B cell (primary cell): ENCODE measurements around the gene CNOT1. TPM values are rescaled to one million over a fixed set of nuclear protein-coding genes. Genes with fewer than 3 reads are reported as not detected.

Source experiments
- ATAC-seq: fragments of 200-7000 bp; cut with Tn5 transposase; one replicate; pipeline ENCODE4 v1.10.0; 2021; ENCODE audit warnings: low read depth, mild to moderate bottlenecking, moderate number of reproducible peaks, moderate library complexity
- CTCF ChIA-PET: fragments of 350-600 bp; sonication (Branson Sonifier 250); formaldehyde crosslinking; loops from one replicate; lab custom pipeline; 2021; ENCODE audit warnings: antibody characterized with exemption, inconsistent platforms; lab: Charles Lee
- POLR2A ChIA-PET: fragments of 350-600 bp; sonication (Branson Sonifier 250); formaldehyde crosslinking; loops from one replicate; lab custom pipeline; 2021; ENCODE audit warnings: antibody characterized with exemption; lab: Charles Lee
- DNase-seq: peaks from one replicate; pipeline ENCODE4 v3.0.0; 2013
- H2AFZ ChIP-seq: 2 replicates; pipeline ENCODE4 v1.6.1; 2012; ENCODE audit warnings: mild to moderate bottlenecking, low read depth, low read length; ENCODE audit not compliant: insufficient read depth, poor library complexity, severe bottlenecking
- H3K27ac ChIP-seq, 2 donors: 1 replicate in 1 of 2; 2 replicates in 1 of 2; pipeline ENCODE4 v1.5.1; 2012 to 2013; ENCODE audit warnings: low read length in 2 of 2, mild to moderate bottlenecking in 2 of 2, moderate library complexity in 1 of 2
- H3K27me3 ChIP-seq, 4 experiments: fragments of 200-600 bp in 1 of 4; sonication (generic) in 1 of 4; replicated peaks in 1 of 4; 1 replicate in 2 of 4; 2 replicates in 2 of 4; pipeline versions ENCODE4 v1.6.1 to v1.7.0; 2013 to 2016; ENCODE audit warnings: low read length in 3 of 4, mild to moderate bottlenecking in 2 of 4, mixed read lengths in 1 of 4, moderate library complexity in 1 of 4; ENCODE audit not compliant: insufficient read depth in 4 of 4, control insufficient read depth in 3 of 4; ENCODE audit errors: control extremely low read depth in 1 of 4
- H3K36me3 ChIP-seq, 2 experiments: replicated peaks in 1 of 2; 1 replicate in 1 of 2; 2 replicates in 1 of 2; pipeline versions ENCODE4 v1.6.1 to v1.7.1; 2013; ENCODE audit warnings: low read length in 1 of 2; ENCODE audit not compliant: insufficient read depth in 2 of 2, control insufficient read depth in 1 of 2; ENCODE audit errors: control extremely low read depth in 1 of 2, extremely low read depth in 1 of 2
- H3K4me1 ChIP-seq, 2 donors: fragments of 200-600 bp in 1 of 2; sonication (generic) in 1 of 2; 1 replicate in 1 of 2; 2 replicates in 1 of 2; pipeline versions ENCODE4 v1.5.1 to v1.6.1; 2013 to 2017; ENCODE audit warnings: low read length in 2 of 2; ENCODE audit not compliant: control insufficient read depth in 2 of 2, insufficient read depth in 2 of 2
- H3K4me2 ChIP-seq: replicated peaks from 2 replicates; pipeline ENCODE3; 2012; ENCODE audit warnings: mild to moderate bottlenecking, low read depth, low read length; ENCODE audit not compliant: poor library complexity, severe bottlenecking
- H3K4me3 ChIP-seq, 5 experiments: fragments of 200-600 bp in 1 of 5; sonication (generic) in 1 of 5; 1 replicate in 3 of 5; 2 replicates in 2 of 5; pipeline versions ENCODE4 v1.5.1 to v1.7.0; 2011 to 2016; ENCODE audit warnings: low read length in 4 of 5, mild to moderate bottlenecking in 4 of 5, low read depth in 2 of 5, control low read depth in 1 of 5, moderate library complexity in 1 of 5; ENCODE audit not compliant: insufficient read depth in 1 of 5; ENCODE audit errors: control extremely low read depth in 1 of 5, extremely low read depth in 1 of 5
- H3K79me2 ChIP-seq: fragments of 200-600 bp; sonication (generic); one replicate; pipeline ENCODE4 v1.6.0; 2016; ENCODE audit warnings: low read length; ENCODE audit not compliant: control insufficient read depth, insufficient read depth
- H3K9ac ChIP-seq: fragments of 200-600 bp; sonication (generic); 2 replicates; pipeline ENCODE4 v1.6.1; 2017; ENCODE audit warnings: mild to moderate bottlenecking, low read length, moderate library complexity
- H3K9me3 ChIP-seq, 3 donors: one replicate each; pipeline versions ENCODE4 v1.6.1 to v1.7.1; 2013; ENCODE audit warnings: low read length in 2 of 3; ENCODE audit not compliant: control insufficient read depth in 2 of 3, insufficient read depth in 1 of 3; ENCODE audit errors: control extremely low read depth in 1 of 3
- H4K20me1 ChIP-seq: 2 replicates; pipeline ENCODE4 v1.6.0; 2012; ENCODE audit warnings: mild to moderate bottlenecking, low read length; ENCODE audit not compliant: insufficient read depth, control insufficient read depth, poor library complexity, severe bottlenecking
- H3K27ac Mint-ChIP-seq: one replicate; pipeline ENCODE4 v1.8.0; 2021; ENCODE audit warnings: mixed read lengths
- H3K27me3 Mint-ChIP-seq: one replicate; pipeline ENCODE4 v1.8.0; 2021; ENCODE audit warnings: mixed read lengths
- H3K4me1 Mint-ChIP-seq: one replicate; pipeline ENCODE4 v1.8.0; 2021; ENCODE audit warnings: mixed read lengths
- H3K4me3 Mint-ChIP-seq: one replicate; pipeline ENCODE4 v1.8.0; 2021; ENCODE audit warnings: mixed read lengths
- H3K9me3 Mint-ChIP-seq: one replicate; pipeline ENCODE4 v1.8.0; 2022; ENCODE audit warnings: mixed read lengths; ENCODE audit not compliant: insufficient read depth
- EZH2 ChIP-seq: IDR thresholded peaks from 2 replicates; pipeline ENCODE4 v1.6.1; 2012; ENCODE audit warnings: borderline replicate concordance, low read depth, mild to moderate bottlenecking, moderate library complexity, low read length; ENCODE audit not compliant: insufficient read depth, poor library complexity, severe bottlenecking
- WGBS: methylation state at CpG from one replicate; pipeline ENCODE4 v1.1.5; 2013; ENCODE audit warnings: missing lambda C conversion rate; ENCODE audit not compliant: insufficient coverage; 5-methylcytosine and 5-hydroxymethylcytosine counted together
- intact Hi-C: fragments of 100-400 bp; cut with micrococcal nuclease; formaldehyde crosslinking; loops from one replicate; pipeline ENCODE4 v1.10.0; 2022
- polyA plus RNA-seq: library from polyadenylated mRNA; depleted of rRNA; stranded (reverse); fragments of >200 nt; gene quantifications from 2 replicates; pipeline ENCODE4 v1.2.3, GENCODE V29; 2012
- total RNA-seq, 2 donors: library from RNA; stranded (reverse); fragments of 120-200 nt in 1 of 2; gene quantifications; 1 replicate in 1 of 2; 2 replicates in 1 of 2; pipeline versions ENCODE4 v1.2.3 to v1.2.4, GENCODE V29; 2013 to 2022
- TF ChIP-seq, protein P1 (sequence below): fragments of 200-600 bp; IDR thresholded peaks from one replicate; pipeline ENCODE4 v1.8.0; 2022; ENCODE audit warnings: antibody characterized with exemption, mild to moderate bottlenecking

The CNOT1 gene
- total and polyA plus RNA-seq, 2 donors (not counting 1 experiment from before 2014, with no cell fraction given), result 211 to 268 TPM

GRCh38 chr16:58591083-58591482, 38.5 kb downstream of the CNOT1 start:
- no peak overlapping the region for H3K4me2 ChIP-seq
- peaks cover 93% of the 10 kb centered on the region for H3K79me2 ChIP-seq
- ChIA-PET CTCF (interaction anchor here (0.7 kb wide), 2 partner anchors 16 to 66 kb away, joined by 3 to 6 read pairs; no protein-coding TSS in a partner anchor), POLR2A (no interaction called here)
- H4K20me1 ChIP-seq, result peaks cover 79% of the 10 kb centered on the region
- no peak overlapping the region for H2AFZ ChIP-seq
- H3K27ac Mint-ChIP-seq, result no peak overlapping the region
- no peaks in the 10 kb centered on the region for H3K9me3 Mint-ChIP-seq
- no peak overlapping the region for H3K9ac ChIP-seq
- peaks cover 21 to 76% of the 10 kb centered on the region in 2 experiments for H3K36me3 ChIP-seq
- DNase-seq (no peak), ATAC-seq (no peak)
- no peaks in the 10 kb centered on the region for H3K27me3 Mint-ChIP-seq
- H3K27me3 ChIP-seq, result no peaks in the 10 kb centered on the region
- H3K4me3 ChIP-seq, result no peak overlapping the region
- H3K27ac ChIP-seq, result no peak overlapping the region
- TF ChIP-seq EZH2, result no peak
- TF ChIP-seq, protein P1, sequence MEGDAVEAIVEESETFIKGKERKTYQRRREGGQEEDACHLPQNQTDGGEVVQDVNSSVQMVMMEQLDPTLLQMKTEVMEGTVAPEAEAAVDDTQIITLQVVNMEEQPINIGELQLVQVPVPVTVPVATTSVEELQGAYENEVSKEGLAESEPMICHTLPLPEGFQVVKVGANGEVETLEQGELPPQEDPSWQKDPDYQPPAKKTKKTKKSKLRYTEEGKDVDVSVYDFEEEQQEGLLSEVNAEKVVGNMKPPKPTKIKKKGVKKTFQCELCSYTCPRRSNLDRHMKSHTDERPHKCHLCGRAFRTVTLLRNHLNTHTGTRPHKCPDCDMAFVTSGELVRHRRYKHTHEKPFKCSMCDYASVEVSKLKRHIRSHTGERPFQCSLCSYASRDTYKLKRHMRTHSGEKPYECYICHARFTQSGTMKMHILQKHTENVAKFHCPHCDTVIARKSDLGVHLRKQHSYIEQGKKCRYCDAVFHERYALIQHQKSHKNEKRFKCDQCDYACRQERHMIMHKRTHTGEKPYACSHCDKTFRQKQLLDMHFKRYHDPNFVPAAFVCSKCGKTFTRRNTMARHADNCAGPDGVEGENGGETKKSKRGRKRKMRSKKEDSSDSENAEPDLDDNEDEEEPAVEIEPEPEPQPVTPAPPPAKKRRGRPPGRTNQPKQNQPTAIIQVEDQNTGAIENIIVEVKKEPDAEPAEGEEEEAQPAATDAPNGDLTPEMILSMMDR, result no peak
- H3K9me3 ChIP-seq, result no peaks in the 10 kb centered on the region
- H3K4me3 Mint-ChIP-seq, result no peak overlapping the region
- H3K4me1 ChIP-seq, result peaks cover 0 to 4% of the 10 kb centered on the region in 2 donors
- WGBS, result no CpG with 5 or more reads among the region's 4 CpGs
- H3K4me1 Mint-ChIP-seq, result peaks cover 5% of the 10 kb centered on the region
- intact Hi-C loops, result no loop called here

GRCh38 chr16:58589326-58589905, 40.2 kb downstream of the CNOT1 start:
- H3K9me3 ChIP-seq, result no peaks in the 10 kb centered on the region
- intact Hi-C loops, result no loop called here
- no peak overlapping the region for H3K4me3 ChIP-seq
- no peak for DNase-seq
- no peak overlapping the region for H3K9ac ChIP-seq
- peaks cover 77% of the 10 kb centered on the region for H3K79me2 ChIP-seq
- Mint-ChIP-seq H3K27ac (no peak overlapping the region), H3K4me1 (no peaks in the 10 kb centered on the region), H3K4me3 (no peak overlapping the region), H3K27me3 (no peaks in the 10 kb centered on the region), H3K9me3 (no peaks in the 10 kb centered on the region)
- H3K36me3 ChIP-seq, result peaks cover 31 to 83% of the 10 kb centered on the region in 2 experiments
- ATAC-seq, result no peak
- WGBS, result 67% methylated on average over 5 of the region's 10 CpGs
- H3K4me2 ChIP-seq, result no peak overlapping the region
- no peak overlapping the region for H3K27ac ChIP-seq
- no peaks in the 10 kb centered on the region for H3K27me3 ChIP-seq
- POLR2A ChIA-PET, result no interaction called here
- TF ChIP-seq, protein P1, result no peak
- no peak for TF ChIP-seq EZH2
- peaks cover 0 to 1% of the 10 kb centered on the region in 2 donors for H3K4me1 ChIP-seq
- H2AFZ ChIP-seq, result no peak overlapping the region
- CTCF ChIA-PET, result interaction anchor here (0.9 kb wide), 1 partner anchor 11 kb away, joined by 3 read pairs; no protein-coding TSS in a partner anchor
- peaks cover 67% of the 10 kb centered on the region for H4K20me1 ChIP-seq
